GM23338 (cell line): ENCODE data around the gene F2RL2. TPM values are rescaled to one million over a fixed set of nuclear protein-coding genes. Genes with fewer than 3 reads are reported as not detected.

ENCODE experiments used
- ATAC-seq: fragments of 200-7000 bp; cut with Tn5 transposase; 3 replicates; pipeline ENCODE4 v1.9.1; 2020
- DNase-seq: peaks from one replicate; pipeline ENCODE4 v3.0.0-alpha.2; 2015; ENCODE audit warnings: low spot score
- H2AFZ ChIP-seq: fragments of 200-600 bp; sonication (generic); 2 replicates; pipeline ENCODE4 v1.8.0; 2016; ENCODE audit warnings: antibody characterized with exemption, mild to moderate bottlenecking, moderate library complexity
- H3F3A ChIP-seq: fragments of 200-600 bp; sonication (generic); replicated peaks from 2 replicates; pipeline ENCODE4 v1.8.0; 2017; ENCODE audit warnings: antibody characterized with exemption, mixed run types, low read depth
- H3K27ac ChIP-seq: fragments of 200-600 bp; sonication (generic); 2 replicates; pipeline ENCODE4 v1.6.1; 2016; ENCODE audit warnings: low read depth
- H3K27me3 ChIP-seq: fragments of 200-600 bp; sonication (generic); 2 replicates; pipeline ENCODE4 v1.8.0; 2016; ENCODE audit warnings: mild to moderate bottlenecking, mixed run types, moderate library complexity; ENCODE audit not compliant: insufficient read depth
- H3K36me3 ChIP-seq: fragments of 200-600 bp; sonication (generic); 2 replicates; pipeline ENCODE4 v1.8.0; 2016; ENCODE audit warnings: mild to moderate bottlenecking; ENCODE audit not compliant: insufficient read depth
- H3K4me1 ChIP-seq: fragments of 200-600 bp; sonication (generic); 2 replicates; pipeline ENCODE4 v1.8.0; 2016; ENCODE audit warnings: mild to moderate bottlenecking, moderate library complexity; ENCODE audit not compliant: insufficient read depth
- H3K4me2 ChIP-seq: fragments of 200-600 bp; sonication (generic); 2 replicates; pipeline ENCODE4 v1.7.1; 2017; ENCODE audit warnings: mixed run types
- H3K4me3 ChIP-seq: fragments of 200-600 bp; sonication (generic); 2 replicates; pipeline ENCODE4 v1.6.1; 2016; ENCODE audit warnings: mixed run types
- H3K79me2 ChIP-seq: fragments of 200-600 bp; sonication (generic); replicated peaks from 2 replicates; pipeline ENCODE4 v1.8.0; 2017; ENCODE audit warnings: mild to moderate bottlenecking; ENCODE audit not compliant: insufficient read depth
- H3K9me2 ChIP-seq: fragments of 200-600 bp; sonication (generic); 2 replicates; pipeline ENCODE4 v1.8.0; 2017; ENCODE audit not compliant: insufficient read depth
- H4K20me1 ChIP-seq: fragments of 200-600 bp; sonication (generic); replicated peaks from 2 replicates; pipeline ENCODE4 v1.8.0; 2017; ENCODE audit warnings: mild to moderate bottlenecking; ENCODE audit not compliant: insufficient read depth
- H3K27ac Mint-ChIP-seq: 2 replicates; pipeline ENCODE4 v1.8.0; 2020; ENCODE audit warnings: inconsistent platforms, mild to moderate bottlenecking, moderate library complexity, mixed read lengths
- H3K27me3 Mint-ChIP-seq: 3 replicates; pipeline ENCODE4 v1.8.0; 2022; ENCODE audit warnings: low read depth, mild to moderate bottlenecking, moderate library complexity, mixed read lengths, inconsistent platforms; ENCODE audit not compliant: insufficient read depth, poor library complexity
- H3K36me3 Mint-ChIP-seq: 3 replicates; pipeline ENCODE4 v1.8.0; 2021; ENCODE audit warnings: low read depth, mild to moderate bottlenecking, inconsistent platforms, moderate library complexity, mixed read lengths
- H3K4me1 Mint-ChIP-seq: 3 replicates; pipeline ENCODE4 v1.8.0; 2020; ENCODE audit warnings: mild to moderate bottlenecking, inconsistent platforms, mixed read lengths
- H3K4me3 Mint-ChIP-seq: 3 replicates; pipeline ENCODE4 v1.8.0; 2021; ENCODE audit warnings: moderate library complexity, mild to moderate bottlenecking, inconsistent platforms, mixed read lengths
- H3K9me3 Mint-ChIP-seq: 3 replicates; pipeline ENCODE4 v1.8.0; 2020; ENCODE audit warnings: moderate library complexity, mild to moderate bottlenecking, inconsistent platforms, mixed read lengths
- CREB1 ChIP-seq: fragments of 250-450 bp; sonication (Bioruptor Pico); IDR thresholded peaks from 2 replicates; pipeline ENCODE4 v1.5.0; 2020; ENCODE audit warnings: low read depth, mild to moderate bottlenecking, moderate library complexity
- CTCF ChIP-seq, 2 experiments: fragments of 200-600 bp in 1 of 2; sonication (generic) in 1 of 2; conservative IDR thresholded peaks; 2 replicates each; pipeline versions ENCODE4 v1.5.1 to v1.6.1; 2016 to 2017; ENCODE audit warnings: antibody characterized with exemption in 2 of 2, low read depth in 2 of 2, mild to moderate bottlenecking in 2 of 2, moderate library complexity in 1 of 2
- ETS1 ChIP-seq: IDR thresholded peaks from 2 replicates; pipeline ENCODE4 v1.6.1; 2016; ENCODE audit warnings: antibody characterized with exemption
- EZH2phosphoT487 ChIP-seq: fragments of 200-600 bp; sonication (generic); IDR thresholded peaks from one replicate; pipeline ENCODE4 v1.8.1; 2018; ENCODE audit warnings: antibody characterized with exemption; ENCODE audit not compliant: unreplicated experiment
- JUNB ChIP-seq: IDR thresholded peaks from one replicate; pipeline ENCODE4 v1.6.1; 2016; ENCODE audit warnings: antibody characterized with exemption; ENCODE audit not compliant: unreplicated experiment
- NANOG ChIP-seq: IDR thresholded peaks from 2 replicates; pipeline ENCODE4 v1.6.1; 2016; ENCODE audit warnings: antibody characterized with exemption, borderline replicate concordance
- POLR2AphosphoS5 ChIP-seq: IDR thresholded peaks from 2 replicates; pipeline ENCODE4 v1.6.1; 2016; ENCODE audit warnings: antibody characterized with exemption, low read depth
- REST ChIP-seq: IDR thresholded peaks from one replicate; pipeline ENCODE4 v1.6.1; 2018; ENCODE audit warnings: antibody characterized with exemption; ENCODE audit not compliant: unreplicated experiment
- ZNF331 ChIP-seq: fragments of 250-450 bp; sonication (Bioruptor Pico); IDR thresholded peaks from 2 replicates; pipeline ENCODE4 v1.5.0; 2020; ENCODE audit warnings: low read depth, mild to moderate bottlenecking, moderate library complexity
- polyA plus RNA-seq: library from polyadenylated mRNA; unstranded; fragments of >200 nt; fragmentation: Nextera tagmentation; extraction: Ambion mirVana; gene quantifications from 2 replicates; pipeline ENCODE4 v1.2.1, GENCODE V29; 2016
- total RNA-seq: library from RNA; depleted of rRNA; stranded (reverse); fragments of >200 nt; shearing (Covaris generic); gene quantifications from 2 replicates; pipeline ENCODE4 v1.2.3, GENCODE V29; 2014

The F2RL2 gene
- total and polyA plus RNA-seq, 2 experiments from 2014 or later: 0.42 to 0.70 TPM

GRCh38 chr5:76579166-76579937 is 43.9 kb downstream of the F2RL2 start:
- Histone ChIP-seq H2AFZ (no peak overlapping the region), H3K27me3 (no peaks in the 10 kb centered on the region), H3K9me2 (no peaks in the 10 kb centered on the region), H3K79me2 (no peaks in the 10 kb centered on the region), H4K20me1 (no peaks in the 10 kb centered on the region), H3K4me1 (peaks cover 28% of the 10 kb centered on the region), H3F3A (no peaks in the 10 kb centered on the region), H3K27ac (no peak overlapping the region), H3K36me3 (no peaks in the 10 kb centered on the region), H3K4me2 (no peak overlapping the region), H3K4me3 (no peak overlapping the region)
- Mint-ChIP-seq H3K27me3 (no peaks in the 10 kb centered on the region), H3K4me3 (no peak overlapping the region), H3K9me3 (no peaks in the 10 kb centered on the region), H3K36me3 (no peaks in the 10 kb centered on the region), H3K27ac (no peak overlapping the region), H3K4me1 (peaks cover 24% of the 10 kb centered on the region)
- DNase-seq (no peak), ATAC-seq (no peak)
- TF ChIP-seq NANOG (no peak), ETS1 (no peak), ZNF331 (CRISPR knock-in tag) (no peak), POLR2AphosphoS5 (no peak), JUNB (no peak)

GRCh38 chr5:76576996-76577395 is 46.2 kb downstream of the F2RL2 start:
- Histone ChIP-seq H3F3A (no peaks in the 10 kb centered on the region), H3K36me3 (no peaks in the 10 kb centered on the region), H3K4me2 (no peak overlapping the region), H3K9me2 (no peaks in the 10 kb centered on the region), H3K27ac (no peak overlapping the region), H3K4me1 (peaks cover 8% of the 10 kb centered on the region), H3K79me2 (no peaks in the 10 kb centered on the region), H4K20me1 (no peaks in the 10 kb centered on the region), H3K27me3 (no peaks in the 10 kb centered on the region), H3K4me3 (no peak overlapping the region), H2AFZ (no peak overlapping the region)
- Mint-ChIP-seq H3K4me1 (peaks cover 10% of the 10 kb centered on the region; the same call in 2 of the 3 replicates), H3K36me3 (no peaks in the 10 kb centered on the region), H3K9me3 (no peaks in the 10 kb centered on the region), H3K4me3 (no peak overlapping the region), H3K27ac (no peak overlapping the region), H3K27me3 (no peaks in the 10 kb centered on the region)
- DNase-seq (no peak), ATAC-seq (no peak)
- TF ChIP-seq NANOG (no peak), JUNB (no peak), CREB1 (no peak), EZH2phosphoT487 (no peak), REST (no peak), CTCF (conservative IDR thresholded peaks at IDR 0.05; ENCODE audit: low read depth in 2 of 2) (no peak), ETS1 (no peak), ZNF331 (CRISPR knock-in tag) (no peak)
